HCEC 1CT (cell line): ENCODE results near the gene SERTAD1.
"Not testable (repeated sequence)": the region's sequence is repeated elsewhere in the genome, so short reads cannot be mapped to it uniquely, and the experiment has no call there.

Source experiments
- DNase-seq: peaks from one replicate; pipeline ENCODE4 v3.0.0-alpha.2; 2017

SERTAD1 gene, protein sequence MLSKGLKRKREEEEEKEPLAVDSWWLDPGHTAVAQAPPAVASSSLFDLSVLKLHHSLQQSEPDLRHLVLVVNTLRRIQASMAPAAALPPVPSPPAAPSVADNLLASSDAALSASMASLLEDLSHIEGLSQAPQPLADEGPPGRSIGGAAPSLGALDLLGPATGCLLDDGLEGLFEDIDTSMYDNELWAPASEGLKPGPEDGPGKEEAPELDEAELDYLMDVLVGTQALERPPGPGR

DNA sequence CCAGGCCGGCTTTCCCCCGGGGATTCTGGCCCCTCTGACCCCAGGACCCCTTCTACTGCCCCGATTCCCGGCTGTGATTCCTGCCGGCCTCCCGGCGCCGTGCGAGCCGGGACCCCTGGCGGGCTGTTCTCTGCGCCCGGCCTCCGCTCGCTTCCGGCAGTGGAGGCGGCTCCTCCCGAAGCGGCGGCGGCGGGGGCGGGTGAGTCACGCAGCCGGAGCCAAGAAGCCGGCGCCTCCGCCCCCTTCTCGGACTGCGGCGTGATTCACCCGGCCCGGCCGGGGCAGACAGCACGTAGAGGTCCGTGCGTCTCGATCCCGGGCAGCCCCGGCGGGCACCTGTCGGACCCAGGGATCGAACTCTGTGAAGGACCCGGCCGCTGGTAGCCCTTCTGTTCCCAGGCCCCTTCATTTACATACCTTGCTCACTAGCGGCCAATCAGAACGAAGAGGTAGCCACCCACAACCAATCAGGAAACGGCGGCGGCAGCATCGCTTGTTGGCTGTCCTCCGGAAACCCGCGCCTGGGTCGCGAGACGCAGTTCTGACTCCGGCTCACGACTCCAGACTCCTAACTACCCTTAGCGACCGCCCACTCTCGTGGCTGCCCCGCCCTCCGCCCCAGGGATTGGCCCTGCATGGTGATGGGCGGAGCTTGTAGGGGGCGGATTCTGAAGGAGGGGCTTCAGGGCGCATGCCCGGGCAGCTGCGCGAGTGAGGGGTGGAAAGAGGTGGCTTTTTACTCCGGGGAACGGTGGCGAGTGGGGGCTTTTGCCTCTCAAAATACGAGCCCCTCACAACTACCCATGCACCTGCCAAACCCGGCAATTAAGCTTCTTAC is at the start of gene SERTAD1:
SERTAD1 (minus strand) TSS at position 543 of the 838 bp plus-strand sequence. CDS start 2,446 bp downstream, outside the sequence.
- peak; percentile 99 for DNase-seq

DNA sequence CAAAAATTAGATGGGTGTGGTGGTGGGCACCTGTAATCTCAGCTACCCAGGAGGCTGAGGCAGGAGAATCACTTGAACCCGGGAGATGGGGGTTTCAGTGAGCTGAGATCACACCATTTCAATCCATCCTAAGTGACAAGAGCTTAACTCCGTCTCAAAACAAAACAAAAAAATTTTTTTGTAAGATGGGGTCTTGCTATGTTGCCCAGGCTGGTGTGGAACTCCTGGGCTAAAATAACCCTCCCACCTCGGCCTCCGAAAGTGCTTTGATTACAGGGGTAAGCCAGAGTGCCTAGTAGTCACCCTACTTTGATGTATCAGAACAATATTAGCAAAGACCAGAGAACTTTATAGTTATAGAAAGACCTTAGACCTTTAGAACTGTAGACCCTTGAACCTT is 48.9 kb upstream of the SERTAD1 start:
- DNase-seq, result no peak

DNA sequence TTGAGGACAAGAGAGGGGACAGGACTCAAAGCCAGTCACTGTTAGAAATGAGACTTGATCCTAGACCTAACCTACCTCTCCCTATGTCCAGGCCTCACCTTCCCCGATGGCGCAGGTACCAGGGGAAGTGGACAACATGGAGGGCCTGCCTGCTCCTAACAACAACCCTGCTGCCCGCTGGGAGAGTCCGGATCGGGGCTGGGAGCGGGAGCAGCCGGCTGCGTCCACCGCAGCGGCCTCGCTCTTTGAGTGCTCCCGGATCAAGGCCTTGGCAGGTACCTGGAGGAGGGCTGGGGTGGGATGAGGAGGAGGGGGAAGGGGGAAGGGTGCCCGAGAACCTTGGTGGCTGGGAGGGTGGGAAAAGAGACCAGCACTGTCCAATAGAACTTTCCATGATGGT is 46.7 kb upstream of the SERTAD1 start:
- DNase-seq, result no peak

DNA sequence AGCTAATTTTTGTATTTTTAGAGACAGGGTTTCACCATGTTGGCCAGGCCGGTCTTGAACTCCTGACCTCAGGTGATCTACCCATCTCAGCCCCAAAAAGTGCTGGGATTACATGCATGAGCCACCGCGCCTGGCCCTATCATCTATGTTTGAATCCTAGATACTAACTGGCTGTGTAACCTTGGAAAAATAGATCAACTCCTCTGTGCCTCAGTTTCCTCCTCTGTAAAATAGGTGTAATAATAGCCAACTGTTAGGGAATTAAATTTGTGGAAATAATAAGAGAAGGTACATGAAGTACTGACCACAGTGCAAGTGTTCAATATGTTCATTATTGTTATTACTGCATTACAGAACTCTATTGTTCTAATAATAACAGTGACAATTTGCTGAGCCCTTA is 45.3 kb upstream of the SERTAD1 start:
- no peak for DNase-seq

DNA sequence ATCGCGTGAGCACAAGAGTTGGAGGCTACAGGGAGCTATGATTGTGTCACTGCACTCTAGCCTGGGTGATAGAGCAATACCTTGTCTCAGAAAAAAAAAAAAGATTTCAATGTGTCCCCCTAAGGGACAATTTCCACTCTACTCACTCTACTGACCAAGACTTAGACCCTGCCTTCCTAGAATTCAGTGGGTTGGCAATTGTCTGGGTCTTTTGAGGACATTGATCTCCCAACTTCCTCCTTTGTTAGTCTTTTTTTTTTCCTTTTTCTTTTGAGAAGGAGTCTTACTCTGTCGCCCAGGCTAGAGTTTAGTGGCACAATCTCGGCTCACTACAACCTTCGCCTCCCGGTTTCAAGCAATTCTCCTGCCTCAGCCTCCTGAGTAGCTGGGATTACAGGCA is 43.2 kb upstream of the SERTAD1 start:
- DNase-seq, result no peak

DNA sequence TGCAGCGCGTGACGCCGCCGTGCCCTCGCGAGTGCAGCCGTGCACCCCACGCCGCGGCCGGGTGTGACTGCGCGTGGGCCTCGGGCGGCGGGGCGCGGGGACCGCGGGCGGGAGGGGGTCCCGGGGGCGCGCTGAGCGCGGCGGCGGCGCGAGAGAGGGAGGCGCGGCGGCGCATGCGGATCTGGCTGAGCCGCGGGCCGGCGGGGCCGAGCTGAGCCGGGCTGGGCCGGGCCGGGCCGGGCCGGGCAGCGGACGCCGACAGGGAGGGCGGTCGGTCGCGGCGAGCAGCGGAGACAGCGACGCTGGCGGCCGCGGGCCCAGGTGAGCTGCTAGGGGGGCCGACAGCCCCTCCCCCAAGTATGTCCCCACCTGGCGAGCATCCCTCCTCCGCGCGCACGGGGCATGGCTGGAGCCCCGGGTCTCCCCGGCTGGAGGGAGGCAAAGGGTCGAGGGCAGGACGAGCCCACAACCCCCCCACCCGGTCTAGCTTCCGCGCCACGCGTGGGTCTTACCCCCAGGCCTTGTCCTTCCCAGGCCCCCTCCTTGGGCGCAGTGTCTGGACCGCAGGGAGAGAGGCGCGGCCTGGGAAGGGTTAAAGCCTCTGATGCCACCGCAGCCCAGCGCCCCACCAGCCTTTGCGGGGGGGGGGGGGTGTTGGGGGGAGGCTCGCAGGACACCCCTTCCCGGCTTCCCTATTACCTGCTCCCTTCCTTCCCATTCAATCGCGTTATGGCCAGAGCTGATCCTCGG is 41.4 kb upstream of the SERTAD1 start, which contains the start of gene SPTBN4:
SPTBN4 (plus strand) TSS at position 17 of the 750 bp plus-strand sequence. CDS start 5,621 bp downstream, outside the sequence.
- DNase-seq, result no peak

DNA sequence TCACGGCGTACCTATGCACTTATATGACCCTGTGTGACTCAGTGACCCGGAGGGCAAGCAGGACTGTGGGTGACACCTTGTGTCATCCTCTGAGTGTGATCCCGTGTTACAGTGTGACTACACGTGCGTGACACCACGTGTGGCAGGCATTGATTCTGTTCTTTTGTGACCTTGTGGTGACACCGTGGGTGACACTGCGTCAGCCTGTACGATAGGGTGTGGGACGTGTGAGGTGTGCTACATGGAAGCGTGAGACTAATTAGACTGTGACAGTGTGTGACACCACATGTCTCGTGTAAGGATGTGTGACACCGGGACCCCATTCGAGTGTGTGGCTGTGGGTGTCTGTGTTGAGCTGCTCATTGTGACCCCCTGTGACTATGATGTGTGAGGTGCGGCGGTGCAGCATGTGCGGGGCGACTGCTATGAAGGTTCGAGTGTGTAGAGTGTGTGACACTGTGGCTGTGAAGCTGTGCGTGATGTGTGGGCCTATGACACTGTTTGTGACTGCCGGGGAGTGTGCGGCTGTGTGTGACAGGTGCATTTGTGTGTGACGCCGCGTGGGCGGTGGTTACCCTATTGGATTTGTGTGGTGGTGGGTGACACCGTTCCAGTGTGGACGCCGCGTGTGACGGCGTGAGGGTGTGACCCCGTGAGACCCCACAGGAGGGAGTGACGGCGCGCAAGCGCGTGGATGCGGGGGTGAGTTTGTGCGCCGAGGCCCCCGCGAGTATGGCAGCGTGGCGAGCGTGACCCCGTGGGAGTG is 40.6 kb upstream of the SERTAD1 start:
- DNase-seq, result no peak

DNA sequence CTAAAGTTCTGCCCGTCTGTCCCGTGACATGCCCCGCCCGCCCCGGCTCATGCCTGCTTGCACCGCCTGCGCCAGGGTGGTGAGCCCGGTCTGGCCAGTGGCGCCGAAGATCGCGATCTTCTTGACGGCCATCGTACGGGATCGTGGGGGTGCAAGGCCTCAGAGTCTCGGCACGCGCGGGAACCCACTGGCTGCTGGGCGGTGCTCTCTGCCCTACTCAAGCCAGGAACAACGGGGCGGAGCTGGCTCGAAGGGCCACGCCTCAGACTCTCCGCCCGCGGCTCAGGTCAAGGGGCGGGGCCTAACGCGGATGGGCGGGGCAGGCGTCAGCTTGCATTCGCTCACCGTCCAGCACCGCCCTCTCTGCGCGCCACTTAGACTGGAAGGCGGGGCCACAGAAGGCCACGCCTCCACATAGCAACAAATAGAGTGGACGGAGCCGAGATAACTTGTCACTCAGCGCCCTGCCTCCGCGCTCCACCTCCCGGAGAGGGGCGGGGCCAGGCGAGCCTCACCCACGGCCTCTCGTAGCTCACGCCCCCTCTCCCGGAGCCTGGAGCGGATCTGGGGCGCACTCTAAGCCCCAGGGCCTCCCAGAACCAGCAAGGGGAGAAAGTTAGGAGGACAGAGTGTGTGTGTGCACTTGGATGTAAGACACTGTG is 39.9 kb upstream of the SERTAD1 start, which contains the start of gene BLVRB:
BLVRB (minus strand) TSS at position 189 of the 662 bp plus-strand sequence; CDS start at position 132, 57 bp downstream.
- DNase-seq, result peak; percentile 98

DNA sequence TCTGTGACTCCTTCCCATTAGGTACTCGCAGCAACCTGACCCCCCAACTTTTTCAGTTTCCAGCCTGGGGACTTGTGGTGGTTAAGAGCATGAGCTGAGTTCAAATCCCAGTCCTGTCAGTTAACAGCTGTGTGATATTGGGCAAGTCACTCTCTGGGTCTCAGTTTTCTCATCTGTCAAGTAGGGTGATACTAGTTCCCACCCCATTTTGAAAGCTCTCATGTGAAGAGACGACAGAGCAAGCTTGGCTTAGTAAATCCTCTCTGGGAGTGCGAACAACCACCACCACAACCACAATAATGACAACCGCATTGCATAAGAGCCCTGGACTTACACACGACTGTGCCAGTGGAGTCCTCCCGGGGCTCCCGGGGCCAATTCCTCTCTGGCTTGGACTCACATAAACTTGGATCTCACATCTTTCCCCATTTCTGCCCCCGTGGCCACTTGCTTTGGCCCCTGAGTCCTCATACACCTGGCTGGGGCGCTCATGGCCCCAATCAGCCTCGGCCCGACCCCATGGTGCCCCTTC is 39.3 kb upstream of the SERTAD1 start:
- DNase-seq, result peak; percentile 62

DNA sequence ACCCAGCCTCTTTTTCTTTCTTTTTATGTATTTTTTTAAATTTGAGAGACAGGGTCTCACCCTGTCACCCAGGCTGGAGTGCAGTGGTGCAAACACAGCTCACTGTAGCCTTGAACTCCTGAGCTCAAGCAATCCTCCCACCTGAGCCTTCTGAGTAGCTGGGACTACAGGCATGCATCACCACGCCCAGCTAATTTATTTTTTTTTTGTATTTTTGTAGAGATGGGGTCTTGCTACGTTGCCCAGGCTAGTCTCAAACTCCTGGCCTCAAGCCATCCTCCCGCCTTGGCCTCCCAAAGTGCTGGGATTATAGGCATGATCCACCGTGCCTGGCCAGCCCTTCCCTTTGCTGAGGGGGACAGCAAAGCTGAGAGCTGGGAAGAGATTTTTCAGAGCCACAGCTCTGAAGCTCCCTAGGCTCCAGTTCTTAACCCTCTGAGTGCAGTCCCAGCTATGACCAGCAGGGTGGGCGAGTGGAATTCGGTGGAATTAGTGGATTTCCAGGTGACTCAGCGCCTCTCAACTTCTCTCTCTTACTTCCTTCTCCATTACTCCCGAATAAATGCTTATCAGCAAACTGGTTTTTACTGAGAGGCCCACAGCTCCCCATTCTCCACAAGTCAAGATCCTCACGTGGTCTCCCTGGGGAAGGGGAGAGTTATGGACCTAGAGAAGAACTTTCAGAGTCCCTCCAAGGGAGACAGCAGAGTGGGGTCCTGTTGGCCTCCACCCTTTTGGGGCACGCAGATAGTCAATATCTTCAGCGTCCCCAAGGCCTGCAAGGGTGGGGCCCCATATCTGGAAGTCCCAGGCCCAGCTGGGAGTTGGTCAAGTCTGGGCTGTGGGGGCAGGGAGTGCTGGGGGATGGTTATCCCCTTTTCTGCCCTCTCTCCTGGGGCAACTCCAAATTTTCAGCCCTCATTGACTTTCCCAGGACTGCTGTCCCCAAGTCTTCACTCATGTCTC is 38.5 kb upstream of the SERTAD1 start:
- DNase-seq, result peak; percentile 82

DNA sequence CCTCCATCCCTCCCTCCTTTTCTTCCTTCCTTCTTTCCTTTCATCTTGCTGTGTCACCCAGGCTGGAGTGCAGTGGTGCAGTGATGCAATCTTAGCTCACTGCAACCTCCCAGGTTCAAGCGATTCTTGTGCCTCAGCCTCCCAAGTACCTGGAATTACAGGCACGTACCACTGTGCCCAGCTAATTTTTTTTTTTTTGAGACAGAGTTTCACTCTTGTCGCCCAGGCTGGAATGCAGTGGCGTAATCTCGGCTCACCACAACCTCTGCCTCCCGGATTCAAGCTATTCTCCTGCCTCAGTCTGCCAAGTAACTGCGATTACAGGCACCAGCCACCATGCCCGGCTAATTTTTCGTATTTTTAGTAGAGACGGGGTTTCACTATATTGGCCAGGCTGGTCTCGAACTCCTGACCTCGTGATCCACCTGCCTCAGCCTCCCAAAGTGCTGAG is 37.8 kb upstream of the SERTAD1 start:
- DNase-seq, result not testable (repeated sequence)

DNA sequence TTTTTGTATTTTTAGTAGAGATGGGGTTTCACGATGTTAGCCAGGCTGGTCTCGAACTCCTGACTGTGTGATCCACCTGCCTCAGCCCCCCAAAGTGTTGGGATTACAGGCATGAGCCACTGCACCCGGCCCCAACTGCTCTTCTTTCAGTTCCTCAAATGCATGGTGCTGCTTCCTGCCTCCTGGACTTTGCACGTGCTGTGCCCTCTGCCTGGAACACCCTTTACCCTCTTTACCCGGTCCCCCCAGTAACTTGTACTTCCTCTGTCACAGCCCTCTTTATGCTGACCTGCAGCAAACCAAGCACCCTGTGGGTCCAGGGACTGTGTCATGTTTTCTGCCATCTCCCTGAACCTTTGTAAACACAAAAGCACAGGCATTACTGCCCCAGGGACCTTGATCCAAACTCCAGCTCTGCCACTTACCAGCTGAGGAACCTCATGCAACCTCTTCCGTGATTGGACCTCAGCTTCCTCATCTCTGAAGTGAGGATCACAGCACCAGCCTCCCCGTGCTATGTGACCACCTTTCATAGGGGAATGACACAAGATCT is 36.0 kb upstream of the SERTAD1 start:
- no peak for DNase-seq

DNA sequence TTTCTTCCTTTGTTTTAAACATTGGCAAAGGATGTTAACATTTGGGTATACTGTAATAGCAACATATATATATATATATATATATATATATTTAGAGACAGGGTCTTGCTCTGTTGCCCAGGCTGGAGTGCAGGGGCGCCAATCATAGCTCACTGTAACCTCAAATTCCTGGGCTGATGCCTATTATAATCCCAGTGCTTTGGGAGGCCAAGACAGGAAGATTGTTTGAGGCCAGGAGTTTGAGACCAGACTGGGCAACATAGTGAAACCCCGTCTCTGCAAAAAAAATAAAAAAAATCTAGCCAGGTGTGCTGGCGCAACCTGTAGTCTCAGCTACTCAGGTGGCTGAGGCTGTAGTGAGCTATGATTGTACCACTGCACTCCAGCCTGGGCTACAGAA is 34.4 kb upstream of the SERTAD1 start:
- DNase-seq, result no peak

DNA sequence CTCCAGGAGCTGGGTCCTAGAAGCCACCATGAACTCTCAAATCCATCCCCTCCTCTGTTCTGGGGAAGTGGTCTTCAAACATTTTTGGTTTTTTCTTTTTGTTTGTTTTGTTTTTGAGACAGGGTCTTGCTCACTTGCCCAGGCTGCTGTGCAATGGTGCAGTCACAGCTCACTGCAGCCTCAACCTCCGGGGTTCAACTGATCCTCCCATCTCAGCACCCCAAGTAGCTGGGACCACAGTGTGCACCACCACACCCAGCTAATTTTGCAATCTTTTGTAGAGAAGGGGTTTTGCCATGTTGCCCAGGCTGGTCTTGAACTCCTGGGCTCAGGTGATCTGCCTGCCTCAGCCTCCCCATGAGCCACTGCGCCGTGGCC is 32.8 kb upstream of the SERTAD1 start:
- DNase-seq, result no peak

DNA sequence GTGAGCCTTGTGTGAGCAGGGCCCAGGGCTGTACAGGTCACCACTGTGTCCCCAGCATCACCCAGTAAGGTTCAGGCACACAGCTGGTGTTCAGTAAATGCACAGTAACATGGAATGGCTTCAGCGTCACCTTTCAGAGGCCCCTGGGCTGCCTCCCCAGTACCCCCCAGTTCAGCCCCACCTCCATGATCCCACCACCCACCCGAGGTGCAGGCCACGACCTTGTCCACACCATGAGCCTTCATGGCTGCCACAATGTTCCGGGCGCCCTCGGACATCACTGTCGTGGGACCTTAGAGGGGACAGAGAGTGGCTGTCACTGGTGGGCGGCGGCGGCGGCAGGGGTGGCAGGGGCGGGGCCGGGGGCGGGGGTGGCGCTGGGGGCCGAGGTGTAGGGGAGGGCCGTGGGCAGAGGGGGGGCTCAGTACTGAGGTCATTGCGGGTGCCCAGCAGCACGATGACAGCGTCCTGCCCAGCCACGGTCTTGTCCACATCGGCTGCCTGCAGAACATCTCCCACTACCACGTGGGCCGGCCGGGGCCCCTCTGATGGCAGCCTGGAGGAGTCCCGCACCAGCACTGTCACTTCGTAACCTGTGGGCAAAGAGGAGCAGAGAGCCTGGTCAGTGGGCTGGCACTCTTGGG is 32.3 kb upstream of the SERTAD1 start:
- DNase-seq, result no peak

DNA sequence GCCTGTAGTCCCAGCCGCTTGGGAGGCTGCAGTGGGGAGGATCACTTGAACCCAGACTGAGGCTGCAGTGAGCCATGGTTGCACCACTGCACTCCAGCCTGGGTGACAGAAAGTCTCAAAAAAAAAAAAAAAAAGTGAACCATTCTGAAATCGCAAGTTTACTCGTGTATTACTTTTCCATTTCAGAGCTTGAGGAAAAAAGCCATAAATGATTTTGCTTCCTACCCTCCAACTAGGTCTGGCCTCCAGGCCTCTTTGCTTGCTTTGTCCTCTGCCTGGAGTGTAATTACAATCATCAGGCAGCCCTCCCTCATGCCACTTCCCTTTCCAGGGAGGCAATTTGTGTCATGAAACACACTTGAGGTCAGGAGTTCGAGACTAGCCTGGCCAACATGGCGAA is 31.3 kb upstream of the SERTAD1 start:
- DNase-seq, result no peak

DNA sequence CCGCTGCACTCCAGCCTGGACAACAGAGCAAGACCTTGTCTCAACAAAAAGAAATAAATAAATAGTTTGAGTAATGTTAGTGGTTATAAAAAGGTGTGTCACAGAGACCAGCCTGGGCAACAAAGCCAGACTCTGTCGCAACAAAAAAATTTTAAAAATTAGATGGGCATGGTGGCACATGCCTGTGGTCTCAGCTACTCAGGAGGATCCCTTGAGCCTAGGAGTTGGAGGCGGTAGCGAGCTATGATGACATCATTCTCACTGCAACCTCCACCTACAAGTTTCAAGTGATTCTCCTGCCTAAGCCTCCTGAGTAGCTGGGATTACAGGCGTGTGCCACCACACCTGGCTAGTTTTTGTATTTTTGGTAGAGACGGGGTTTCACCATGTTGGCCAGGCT is 28.2 kb upstream of the SERTAD1 start:
- not testable (repeated sequence) for DNase-seq

DNA sequence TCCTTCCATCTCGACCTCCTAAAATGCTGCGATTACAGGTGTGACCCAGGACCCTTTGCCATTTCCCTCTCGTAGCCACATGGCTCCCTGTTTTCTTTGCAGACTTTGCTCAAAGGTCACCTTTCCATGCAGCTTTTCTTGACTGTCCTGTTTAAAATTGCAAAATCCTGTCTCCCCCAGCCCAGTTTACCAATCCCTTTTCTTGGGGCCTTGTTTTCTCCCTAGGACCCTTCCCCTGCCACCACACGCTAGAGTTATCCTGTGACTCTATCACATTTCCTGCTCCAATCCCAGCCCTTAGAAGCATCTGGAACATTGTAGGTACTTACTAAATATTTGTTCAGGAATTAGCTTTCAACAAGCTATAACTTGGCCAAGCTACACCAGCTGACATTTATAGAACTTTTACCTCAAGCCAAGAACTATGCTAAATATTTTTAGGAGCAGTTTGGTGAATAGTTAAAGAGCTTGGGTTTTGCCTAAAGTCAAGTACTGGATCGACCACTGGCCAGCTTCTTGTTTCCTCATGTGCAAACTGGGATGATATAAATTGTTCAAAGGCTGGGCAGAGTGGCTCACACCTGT is 27.5 kb upstream of the SERTAD1 start:
- DNase-seq, result no peak

DNA sequence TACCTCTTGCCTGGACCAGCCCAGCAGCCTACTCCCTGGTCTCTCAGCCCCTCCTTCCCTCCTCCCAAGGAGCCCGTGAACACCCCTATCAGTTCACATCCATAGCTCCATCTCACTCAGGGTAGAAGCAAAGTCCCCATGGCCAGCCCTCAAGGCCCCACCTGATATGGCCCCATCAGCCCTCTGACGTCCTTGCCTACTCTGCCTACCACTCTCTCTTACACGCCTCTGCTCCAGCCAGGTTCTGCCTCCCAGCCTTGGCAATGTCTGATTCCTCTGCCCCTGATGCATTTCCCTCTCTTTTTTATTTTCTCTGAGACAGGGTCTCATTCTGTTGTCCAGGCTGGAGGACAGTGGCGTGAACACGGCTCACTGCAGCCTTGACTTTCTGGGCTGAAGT is 26.2 kb upstream of the SERTAD1 start:
- DNase-seq, result no peak
